DMS 273 (cell line): ENCODE results near the gene SOAT2.
A peak's percentile ranks its signal among the peaks of the same experiment; 100 is the strongest.
"Not testable (repeated sequence)": the region's sequence is repeated elsewhere in the genome, so short reads cannot be mapped to it uniquely, and the experiment has no call there.

Experiments
- DNase-seq: peaks from one replicate; lab custom pipeline; 2025; ENCODE audit not compliant: unreplicated experiment; lab: John Stamatoyannopoulos, UW

The SOAT2 gene

DNA sequence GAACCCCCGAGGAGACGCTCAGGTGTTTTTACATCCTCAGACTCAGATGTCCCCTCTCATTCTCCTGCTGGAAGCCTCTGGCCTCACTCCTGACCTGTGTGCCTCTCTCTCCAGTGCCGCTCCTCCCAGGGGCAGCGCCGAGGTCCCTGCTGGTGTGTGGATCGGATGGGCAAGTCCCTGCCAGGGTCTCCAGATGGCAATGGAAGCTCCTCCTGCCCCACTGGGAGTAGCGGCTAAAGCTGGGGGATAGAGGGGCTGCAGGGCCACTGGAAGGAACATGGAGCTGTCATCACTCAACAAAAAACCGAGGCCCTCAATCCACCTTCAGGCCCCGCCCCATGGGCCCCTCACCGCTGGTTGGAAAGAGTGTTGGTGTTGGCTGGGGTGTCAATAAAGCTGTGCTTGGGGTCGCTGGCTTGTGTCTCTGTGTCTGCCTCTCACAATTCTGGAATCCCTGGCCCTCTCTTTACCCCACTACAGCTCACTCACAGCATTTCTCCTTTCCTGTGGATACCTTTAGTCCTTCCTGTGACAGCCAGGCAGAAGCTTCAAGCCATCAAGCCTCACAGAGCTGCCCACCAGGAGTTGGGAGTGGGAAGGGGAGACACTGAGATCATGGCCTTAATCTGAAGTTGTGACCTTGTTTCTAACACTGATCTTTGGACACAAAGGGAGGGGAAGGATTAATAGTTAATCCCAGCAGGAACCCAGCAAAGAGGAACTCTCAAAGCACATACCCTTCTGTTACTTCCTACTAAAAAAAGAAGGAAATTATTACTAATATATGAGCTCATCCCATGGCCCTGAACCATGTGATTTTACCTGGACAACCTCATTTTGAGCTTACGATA is 1.1 kb upstream of the SOAT2 start:
- DNase-seq = no peak

DNA sequence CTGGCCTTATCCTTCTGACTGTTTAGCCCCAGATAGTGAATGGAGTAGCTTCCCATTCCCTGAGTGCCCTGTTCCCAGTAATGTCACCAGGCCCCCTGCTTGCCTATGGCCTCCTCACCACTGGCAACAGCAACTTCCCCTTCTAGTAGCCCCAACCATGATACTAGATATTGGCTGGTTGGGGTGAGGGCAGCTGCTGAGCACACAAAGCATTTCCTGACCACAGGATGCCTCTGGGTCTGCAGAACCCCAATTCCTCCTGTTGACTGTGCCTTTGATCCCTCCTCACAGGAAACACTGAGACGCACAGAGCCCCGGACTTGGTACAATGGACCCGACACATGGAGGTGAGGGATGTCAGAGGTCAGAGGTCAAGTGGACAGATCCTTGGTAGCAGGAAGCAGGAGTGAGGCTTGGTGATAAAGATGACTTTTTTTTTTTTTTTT is 597 bp downstream of the SOAT2 start:
- no peak for DNase-seq

DNA sequence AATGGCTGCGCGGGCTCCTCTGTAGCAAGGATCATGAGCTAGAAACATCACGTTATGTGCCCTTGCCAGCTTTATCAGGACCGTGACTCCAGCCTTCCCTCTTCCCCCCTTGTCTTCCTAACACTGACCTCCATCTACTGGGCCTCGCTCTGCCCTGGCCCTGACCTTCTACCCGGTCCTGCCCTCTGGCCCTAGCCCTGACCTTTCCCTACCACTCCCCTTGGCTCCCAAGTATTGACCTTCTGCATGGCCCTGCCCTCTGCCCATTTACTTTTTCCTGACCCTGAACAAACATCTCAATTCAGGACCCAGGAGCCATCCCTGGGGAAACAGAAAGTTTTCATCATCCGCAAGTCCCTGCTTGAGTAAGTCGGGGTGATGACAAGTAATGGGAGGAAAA is 2.0 kb downstream of the SOAT2 start:
- no peak for DNase-seq

DNA sequence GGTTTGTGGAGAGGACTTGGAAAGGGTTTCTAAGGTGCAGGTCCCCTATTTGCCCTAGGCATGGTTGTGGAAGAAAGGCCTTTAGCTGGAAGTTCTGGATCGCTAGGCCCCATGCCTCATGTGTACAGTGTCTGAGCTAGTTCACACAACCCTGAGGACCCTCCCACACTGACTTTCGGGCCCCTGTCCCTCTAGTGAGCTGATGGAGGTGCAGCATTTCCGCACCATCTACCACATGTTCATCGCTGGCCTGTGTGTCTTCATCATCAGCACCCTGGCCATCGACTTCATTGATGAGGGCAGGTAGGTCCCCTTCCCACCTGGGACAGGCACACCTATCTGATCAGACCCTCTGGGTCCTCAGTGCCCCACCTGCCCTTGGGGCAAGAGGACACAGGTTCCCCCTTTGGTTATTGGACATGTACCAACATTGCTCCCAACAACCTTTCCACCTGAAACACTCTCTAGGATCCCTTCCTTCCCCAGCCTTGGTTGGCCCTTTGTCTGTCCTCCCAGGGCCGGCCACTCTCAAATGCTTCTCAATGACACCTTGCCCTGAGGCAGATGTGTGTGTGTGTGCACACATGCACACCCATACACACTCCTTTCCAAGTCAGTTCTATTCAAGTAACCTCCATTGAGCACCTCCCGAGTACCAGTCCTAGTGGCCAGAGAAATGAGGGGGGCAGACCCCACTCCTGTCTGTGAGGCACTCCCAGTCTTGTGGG is 2.6 kb downstream of the SOAT2 start:
- no peak for DNase-seq

DNA sequence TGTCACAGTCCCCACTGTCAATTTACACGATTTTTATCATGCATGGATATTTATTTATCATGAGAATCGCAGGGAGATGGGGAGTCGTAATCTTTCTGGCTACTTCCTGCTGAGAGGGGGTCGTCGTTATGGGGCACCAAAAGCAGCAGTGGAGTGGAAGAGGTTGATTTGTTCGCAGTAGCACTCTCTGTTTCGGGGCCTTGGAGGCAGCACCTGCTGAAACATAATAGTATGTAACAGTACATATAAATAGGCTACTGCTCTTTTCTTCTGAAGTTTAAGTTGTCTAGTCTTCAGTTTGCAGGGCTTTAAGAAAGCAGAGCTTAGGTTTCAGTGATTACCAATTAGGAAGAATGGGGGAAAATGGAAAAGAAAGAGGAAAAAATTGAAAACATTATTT is 3.8 kb downstream of the SOAT2 start:
- no peak for DNase-seq

DNA sequence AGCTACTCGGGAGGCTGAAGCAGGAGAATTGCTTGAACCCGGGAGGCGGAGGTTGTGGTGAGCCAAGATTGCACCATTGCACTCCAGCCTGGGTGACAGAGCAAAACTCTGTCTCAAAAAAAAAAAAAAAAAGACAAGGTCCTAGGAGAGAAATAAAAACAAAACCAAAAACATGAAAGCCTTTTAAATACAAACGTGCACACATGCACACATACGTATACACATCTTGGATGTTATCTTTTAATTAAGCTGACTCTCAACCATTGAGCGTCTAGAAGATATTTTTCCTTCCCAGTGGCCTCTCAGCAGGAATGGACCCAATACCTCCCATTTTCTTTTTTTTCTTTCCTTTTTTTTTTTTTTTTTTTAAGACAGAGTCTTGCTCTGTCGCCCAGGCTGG is 9.1 kb downstream of the SOAT2 start:
- not testable (repeated sequence) for DNase-seq

DNA sequence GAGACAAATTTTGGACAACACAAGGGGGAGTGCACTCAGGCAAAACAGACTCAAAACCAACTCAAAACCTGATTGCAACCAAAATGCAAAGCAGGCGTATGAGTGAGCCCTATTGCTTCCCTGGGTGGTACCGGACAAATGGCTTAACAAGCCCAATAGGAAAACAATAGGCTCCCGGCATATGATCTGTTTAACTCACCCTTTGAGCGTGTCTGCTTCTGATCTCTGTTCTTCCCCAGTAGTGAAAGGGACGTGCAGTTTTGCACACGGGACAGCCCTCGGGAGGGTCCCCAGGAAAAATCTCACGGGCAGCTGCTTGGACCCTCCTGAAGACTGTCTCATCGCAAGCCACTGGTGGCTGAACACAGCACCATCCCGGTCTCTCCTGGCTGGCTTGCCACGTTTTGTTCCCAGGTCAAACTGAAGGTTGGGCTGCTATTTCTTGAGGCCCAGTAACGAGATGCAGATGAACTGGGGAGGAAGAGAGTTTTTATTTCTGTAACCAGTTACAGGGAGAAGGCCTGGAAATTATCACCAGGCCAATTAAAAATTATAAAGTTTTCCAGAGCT is 9.9 kb downstream of the SOAT2 start:
- no peak for DNase-seq

DNA sequence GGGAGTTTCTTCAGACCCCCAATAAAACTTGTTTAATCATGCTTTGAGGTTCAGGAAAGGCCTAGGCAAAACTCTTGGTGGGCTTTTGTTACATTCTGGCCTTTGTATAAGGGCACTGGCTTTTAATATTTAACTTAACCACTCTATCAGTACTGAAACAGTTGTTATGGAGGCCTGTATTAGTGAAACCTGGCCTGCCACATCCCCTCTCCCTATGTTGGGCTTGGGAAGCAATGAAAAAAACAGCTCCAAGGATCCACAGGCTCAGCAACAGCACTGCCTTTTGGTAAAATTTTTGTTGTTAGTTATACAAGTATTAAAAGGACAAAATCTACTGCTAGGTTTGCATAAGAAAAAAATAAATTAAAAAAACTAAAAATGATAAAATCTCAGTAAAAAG is 10.7 kb downstream of the SOAT2 start:
- DNase-seq = no peak

DNA sequence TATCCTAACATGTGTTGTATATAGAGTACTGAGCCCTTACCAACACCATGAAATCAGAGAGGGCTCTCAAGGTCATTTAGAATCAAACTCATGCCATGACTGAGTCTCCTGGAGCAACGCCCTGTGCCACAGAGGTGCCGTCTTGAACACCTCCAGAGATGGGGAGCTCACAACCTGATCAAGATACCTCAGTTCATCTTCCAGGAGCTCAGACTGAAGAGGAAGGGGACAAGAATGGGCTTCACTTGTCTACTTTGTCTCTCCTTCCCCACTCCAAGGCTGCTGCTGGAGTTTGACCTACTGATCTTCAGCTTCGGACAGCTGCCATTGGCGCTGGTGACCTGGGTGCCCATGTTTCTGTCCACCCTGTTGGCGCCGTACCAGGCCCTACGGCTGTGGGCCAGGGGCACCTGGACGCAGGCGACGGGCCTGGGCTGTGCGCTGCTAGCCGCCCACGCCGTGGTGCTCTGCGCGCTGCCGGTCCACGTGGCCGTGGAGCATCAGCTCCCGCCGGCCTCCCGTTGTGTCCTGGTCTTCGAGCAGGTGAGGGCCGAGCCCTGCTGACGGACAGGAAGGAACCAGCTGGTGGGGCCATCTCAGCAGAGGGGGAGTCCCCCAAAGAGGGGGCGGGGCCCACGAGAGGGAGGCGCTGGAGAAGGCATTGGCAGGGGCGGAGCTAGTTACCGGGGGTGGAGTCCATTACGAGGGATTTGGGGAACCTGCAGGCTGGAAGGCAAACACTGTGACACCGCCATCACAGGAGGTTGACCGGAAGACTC is 12.0 kb downstream of the SOAT2 start:
- no peak for DNase-seq

DNA sequence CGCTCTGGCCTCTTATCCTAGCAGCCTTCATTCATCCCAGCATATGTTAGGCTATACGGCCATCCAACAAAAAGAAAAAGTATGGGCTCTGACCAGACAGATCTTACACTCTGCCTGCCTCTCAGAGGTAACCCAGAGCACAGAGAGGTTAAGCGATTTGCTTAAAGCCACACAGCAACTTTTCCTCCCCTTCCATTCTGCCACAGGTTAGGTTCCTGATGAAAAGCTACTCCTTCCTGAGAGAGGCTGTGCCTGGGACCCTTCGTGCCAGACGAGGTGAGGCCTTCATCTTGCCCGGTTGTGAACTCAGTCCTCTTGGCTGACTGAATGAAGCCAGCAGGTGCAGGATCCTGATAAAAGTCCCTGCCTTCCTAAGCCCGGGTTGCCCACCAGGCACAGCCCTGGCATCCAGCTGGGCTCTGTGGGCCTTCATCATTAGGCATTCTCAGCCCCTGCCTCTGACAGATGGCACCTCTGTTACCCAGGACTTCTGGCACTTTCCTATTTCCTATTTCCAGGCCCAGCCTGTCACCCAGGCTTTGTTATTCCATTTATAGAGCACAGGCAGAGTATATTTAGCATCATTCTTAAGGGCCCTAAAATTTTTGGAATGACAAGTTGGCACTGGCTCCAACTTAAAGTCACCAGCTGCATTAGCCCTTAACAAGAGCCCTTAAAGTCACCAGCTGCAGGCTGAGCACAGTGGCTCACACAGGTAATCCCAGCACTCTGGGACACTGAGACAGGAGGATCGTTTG is 12.8 kb downstream of the SOAT2 start:
- peak; percentile 52 for DNase-seq

DNA sequence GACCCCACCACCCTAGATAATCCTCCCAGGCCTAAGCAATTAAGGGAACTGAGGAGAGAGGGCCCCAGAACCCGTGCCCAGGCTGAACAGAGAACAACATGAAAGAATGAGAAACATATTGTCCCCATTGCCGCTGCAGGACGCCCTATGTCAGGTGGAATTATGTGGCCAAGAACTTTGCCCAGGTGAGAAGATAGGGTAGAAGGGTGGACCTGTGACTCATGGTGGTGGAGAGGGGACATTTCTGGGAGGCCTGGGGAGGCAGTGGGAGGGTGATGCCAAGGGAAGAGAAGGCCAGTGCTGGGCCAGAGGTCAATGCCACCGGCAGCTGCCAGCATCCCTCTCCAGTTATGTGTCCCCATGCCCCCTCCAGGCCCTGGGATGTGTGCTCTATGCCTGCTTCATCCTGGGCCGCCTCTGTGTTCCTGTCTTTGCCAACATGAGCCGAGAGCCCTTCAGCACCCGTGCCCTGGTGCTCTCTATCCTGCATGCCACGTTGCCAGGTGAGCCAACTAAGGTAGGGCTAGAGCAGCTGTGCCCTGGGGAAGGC is 15.5 kb downstream of the SOAT2 start:
- no peak for DNase-seq

DNA sequence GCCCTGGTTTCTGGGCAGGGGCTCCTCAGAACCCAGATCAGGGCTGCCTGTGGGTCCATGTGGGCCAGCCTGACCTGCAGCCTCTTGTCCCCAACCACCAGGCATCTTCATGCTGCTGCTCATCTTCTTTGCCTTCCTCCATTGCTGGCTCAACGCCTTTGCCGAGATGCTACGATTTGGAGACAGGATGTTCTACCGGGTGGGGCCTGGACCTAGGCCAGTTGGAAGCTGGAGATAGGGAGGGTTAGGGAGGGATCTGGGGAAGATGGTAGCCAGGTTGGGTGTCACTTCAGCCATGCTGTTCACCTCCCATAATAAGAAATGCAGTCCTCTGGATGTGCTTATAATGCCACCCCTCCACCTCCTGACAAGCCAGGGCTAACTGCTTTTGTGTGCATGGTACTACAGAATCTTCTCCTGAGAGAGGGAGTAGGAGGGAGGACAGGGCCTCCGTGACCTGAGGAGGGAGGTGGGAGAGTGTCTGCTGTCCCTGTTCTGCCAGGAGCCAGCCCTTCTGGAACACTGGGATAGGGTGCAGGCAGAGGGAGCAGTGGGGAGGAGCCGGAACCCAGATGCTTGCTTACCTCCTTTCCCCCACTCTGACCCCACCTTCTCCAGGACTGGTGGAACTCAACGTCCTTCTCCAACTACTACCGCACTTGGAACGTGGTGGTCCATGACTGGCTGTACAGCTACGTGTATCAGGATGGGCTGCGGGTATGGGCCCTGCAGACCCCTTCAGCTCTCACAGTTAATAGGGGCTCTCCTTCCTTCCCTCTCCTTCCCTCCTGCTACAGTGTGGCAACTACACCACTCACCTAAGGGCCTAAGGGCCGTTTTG is 17.6 kb downstream of the SOAT2 start:
- DNase-seq = no peak

DNA sequence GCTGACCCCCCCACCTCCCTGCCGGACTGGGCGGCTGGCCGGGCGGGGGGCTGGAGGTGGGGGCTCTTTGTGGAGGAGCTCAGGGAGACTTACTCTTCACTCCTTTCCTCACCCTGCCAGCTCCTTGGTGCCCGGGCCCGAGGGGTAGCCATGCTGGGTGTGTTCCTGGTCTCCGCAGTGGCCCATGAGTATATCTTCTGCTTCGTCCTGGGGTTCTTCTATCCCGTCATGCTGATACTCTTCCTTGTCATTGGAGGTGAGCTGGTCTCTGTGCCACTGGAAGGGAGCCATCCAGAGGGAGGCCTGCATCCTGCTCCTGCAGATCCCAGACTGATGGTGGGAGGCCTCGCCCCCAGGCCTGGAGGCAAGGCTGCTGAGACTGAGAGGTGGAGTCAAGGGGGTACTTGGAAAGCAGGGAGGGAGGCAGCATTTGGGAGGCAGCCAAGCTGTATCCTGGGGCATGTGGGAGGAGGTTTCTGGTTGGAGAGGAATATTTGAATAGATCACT is 19.7 kb downstream of the SOAT2 start:
- peak; percentile 25 for DNase-seq

DNA sequence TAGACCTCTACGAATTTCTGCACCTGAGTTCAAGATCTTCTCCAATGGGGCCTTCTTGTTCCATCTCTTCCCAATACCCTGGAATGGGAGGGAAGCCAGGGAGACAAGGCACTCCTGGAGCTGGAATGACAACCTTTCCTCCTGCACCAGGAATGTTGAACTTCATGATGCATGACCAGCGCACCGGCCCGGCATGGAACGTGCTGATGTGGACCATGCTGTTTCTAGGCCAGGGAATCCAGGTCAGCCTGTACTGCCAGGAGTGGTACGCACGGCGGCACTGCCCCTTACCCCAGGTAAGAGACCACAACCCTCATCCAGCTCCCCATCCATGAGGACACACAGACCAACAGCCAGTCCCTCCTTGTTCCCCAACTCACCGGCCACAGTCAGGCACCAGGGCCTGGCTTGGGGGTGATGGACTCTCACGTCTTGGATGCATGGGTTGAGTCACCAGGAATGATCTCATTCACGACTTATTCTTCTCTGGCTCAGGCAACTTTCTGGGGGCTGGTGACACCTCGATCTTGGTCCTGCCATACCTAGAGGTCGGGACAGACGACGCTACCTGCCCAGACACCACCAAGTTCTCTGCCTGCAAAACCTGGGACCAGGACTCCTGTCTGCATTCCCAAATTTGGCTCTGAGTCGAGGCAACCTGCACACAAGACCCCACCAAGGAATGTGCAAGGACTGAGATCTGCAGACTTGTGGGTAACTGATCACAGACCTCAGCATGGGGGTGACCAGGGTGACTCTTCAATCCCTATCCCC is 20.5 kb downstream of the SOAT2 start:
- no peak for DNase-seq

DNA sequence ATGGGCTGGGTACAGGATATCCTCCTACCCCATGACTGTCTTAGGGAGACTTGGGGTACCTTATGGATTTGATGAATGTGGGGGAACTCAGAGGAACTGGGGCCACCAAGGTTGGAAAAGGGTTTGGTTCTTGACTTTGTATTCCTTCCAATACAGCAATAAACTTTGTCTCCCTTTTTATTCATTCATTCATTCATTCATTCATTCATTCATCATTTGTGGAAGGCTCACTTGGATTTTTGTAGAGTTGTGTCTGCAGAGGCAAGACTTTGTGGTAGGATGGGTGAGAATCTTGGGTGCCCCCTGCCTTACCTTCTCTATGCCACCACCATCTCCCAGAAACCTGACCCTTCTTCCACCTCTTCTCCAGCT is 21.1 kb downstream of the SOAT2 start:
- DNase-seq = no peak

DNA sequence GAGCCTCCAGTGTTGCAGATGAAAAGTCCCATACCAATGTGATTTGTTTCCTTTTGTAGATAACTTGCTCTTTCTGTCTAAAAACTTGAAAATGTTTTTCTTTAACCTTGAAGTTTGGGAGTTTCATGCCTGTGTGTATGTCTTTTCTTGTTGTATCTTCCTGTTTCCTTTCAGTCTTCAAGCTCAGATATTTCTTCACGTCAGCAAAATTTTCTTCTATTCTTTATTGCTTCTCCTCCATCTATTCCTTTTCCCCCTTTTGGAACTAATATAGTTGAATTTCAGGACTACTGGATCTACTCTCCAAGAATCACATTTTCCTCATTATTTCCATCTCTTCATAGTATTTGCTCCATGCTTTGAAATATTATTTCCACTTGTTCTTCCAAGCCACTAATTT is 23.9 kb downstream of the SOAT2 start:
- no peak for DNase-seq

DNA sequence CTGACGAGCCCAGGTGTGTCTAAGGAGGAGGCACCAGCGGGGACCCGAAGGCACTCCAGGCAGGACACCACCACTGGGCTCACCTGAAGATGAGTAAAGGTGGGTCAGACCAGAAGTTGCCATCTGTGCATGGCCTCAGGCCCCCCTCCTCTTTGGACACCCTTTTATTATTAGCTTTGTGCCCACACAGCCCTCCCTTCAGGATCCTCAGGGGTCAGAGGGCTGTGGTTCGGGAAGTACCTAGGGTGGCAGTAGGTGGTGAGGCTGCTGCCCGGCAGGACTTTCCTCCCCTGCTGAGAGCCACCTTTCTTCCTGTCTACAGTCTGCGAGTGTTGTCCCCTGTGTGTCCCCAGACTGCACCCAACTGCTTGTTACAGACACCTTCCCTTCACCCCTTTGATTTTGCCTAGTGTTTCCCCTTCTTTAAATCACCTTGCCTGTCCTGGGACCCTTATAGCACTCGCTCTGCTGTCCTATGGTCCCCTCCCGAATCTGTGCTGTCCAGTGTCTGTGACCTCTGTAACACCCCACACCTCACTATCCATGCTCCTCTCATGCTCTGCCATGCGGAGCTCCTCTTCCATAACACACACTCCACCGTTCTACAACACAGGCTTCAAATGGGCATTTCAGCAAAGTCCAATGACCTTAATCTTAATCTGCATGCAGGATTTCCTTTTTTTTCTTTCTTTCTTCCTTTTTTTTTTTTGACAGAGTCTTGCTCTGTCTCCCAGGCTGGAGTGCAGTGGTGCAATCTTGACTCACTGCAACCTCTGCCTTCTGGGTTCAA is 25.7 kb downstream of the SOAT2 start:
- no peak for DNase-seq

DNA sequence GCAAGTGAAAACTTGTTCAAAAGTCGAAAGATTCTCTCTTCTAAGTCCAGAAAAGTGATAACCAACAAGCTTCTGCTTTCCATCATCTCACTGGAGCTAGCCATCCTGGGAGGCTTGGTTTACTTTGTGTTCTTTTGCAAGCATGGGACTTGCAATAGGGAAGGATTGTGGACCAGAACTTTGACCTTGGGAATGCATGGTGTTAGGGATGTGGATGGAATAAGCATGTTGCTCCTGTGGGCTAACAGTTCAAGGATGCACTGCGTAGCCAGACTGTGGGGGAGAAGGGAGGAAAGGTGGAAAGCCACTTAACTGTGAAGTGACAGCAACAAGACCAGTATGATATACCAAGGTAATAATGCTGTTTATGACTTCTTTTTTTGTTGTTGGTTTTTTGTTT is 28.6 kb downstream of the SOAT2 start:
- no peak for DNase-seq
